ENCODE results near the gene RNASEH2A.

GRCh38 chr19:12783291-12783848 lies 23.0 kb upstream of the RNASEH2A start:
- TF ChIP-seq ELK4 (CRISPR knock-in tag; IDR thresholded peaks at IDR 0.05; ENCODE audit: borderline replicate concordance) (no peak), POLR2AphosphoS5 (IDR thresholded peaks at IDR 0.05; ENCODE audit: low read depth, low read length) (no peak), CTCF (CRISPR knock-in tag; IDR thresholded peaks at IDR 0.05) (no peak), DPF2 (CRISPR knock-in tag; IDR thresholded peaks at IDR 0.05; ENCODE audit: borderline replicate concordance, low read depth) (no peak), MNT (IDR thresholded peaks at IDR 0.05) (no peak), ZNF792 (CRISPR knock-in tag; IDR thresholded peaks at IDR 0.05) (no peak), GPBP1L1 (CRISPR knock-in tag; IDR thresholded peaks at IDR 0.05) (no peak), ZNF460 (CRISPR knock-in tag; IDR thresholded peaks at IDR 0.05; ENCODE audit: borderline replicate concordance) (no peak), STAT5B (CRISPR knock-in tag; IDR thresholded peaks at IDR 0.05) (no peak), IKZF1 (IDR thresholded peaks at IDR 0.05) (no peak)
